GM12872 (cell line): ENCODE data around the gene EIF4E2.

ENCODE experiments used
- TF ChIP-seq, protein P1 (sequence below): IDR thresholded peaks from 3 replicates; pipeline ENCODE4 v1.5.1; 2011; ENCODE audit warnings: low read depth, mild to moderate bottlenecking, low read length, moderate library complexity; ENCODE audit not compliant: insufficient read depth

The EIF4E2 gene, protein sequence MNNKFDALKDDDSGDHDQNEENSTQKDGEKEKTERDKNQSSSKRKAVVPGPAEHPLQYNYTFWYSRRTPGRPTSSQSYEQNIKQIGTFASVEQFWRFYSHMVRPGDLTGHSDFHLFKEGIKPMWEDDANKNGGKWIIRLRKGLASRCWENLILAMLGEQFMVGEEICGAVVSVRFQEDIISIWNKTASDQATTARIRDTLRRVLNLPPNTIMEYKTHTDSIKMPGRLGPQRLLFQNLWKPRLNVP

DNA sequence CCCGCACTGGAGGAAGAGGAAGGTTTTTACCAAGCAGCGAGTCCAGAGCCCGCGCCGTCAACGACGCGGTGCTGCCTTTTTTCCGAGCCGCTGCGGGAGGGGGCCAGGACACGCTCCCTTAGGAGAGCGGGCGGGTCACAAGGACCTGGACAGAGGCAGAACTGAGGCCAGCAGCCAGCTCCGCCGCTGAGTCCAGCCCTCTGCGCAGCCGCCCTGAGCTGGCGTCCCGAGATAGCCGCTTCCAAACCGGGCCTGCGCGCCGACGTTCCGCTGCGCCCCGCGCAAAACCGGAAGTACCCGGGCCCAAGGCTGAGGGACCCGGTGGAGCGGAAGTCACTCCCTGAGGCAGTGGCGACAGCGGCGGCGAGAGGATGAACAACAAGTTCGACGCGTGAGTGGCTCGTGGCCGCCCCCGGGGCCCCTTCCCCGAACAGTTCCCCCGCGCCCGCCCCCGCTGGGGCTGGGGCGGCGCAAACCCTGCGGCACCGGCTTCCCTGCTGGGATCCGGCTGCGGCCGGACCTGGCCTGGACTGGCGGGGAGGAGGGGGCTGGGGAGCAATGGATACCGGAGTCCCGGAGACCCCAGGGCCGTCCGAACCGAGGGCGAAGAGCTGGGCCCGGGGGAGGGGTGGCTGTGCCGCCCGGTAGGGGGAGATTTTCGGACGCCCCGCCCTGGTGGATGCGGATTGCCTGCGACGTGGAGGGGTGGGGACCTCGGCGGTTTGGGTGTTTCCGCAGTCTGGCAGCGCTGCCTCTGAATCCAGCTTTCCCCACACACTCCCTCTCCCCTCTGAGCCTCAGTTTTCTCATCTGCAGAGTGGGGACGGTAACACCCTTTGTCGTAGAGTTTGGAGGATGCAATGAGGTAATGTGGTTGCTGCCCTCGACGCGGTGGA lies at the start of gene EIF4E2, which contains the start of gene TIGD1:
Gene EIF4E2 (plus strand): TSS at position 336 of the 896 bp plus-strand sequence. CDS start 36 bp downstream, at position 372.
Gene TIGD1 (minus strand): TSS at position 204 of the 896 bp plus-strand sequence. CDS start 675 bp downstream, outside the sequence.
- TF ChIP-seq, protein P1, sequence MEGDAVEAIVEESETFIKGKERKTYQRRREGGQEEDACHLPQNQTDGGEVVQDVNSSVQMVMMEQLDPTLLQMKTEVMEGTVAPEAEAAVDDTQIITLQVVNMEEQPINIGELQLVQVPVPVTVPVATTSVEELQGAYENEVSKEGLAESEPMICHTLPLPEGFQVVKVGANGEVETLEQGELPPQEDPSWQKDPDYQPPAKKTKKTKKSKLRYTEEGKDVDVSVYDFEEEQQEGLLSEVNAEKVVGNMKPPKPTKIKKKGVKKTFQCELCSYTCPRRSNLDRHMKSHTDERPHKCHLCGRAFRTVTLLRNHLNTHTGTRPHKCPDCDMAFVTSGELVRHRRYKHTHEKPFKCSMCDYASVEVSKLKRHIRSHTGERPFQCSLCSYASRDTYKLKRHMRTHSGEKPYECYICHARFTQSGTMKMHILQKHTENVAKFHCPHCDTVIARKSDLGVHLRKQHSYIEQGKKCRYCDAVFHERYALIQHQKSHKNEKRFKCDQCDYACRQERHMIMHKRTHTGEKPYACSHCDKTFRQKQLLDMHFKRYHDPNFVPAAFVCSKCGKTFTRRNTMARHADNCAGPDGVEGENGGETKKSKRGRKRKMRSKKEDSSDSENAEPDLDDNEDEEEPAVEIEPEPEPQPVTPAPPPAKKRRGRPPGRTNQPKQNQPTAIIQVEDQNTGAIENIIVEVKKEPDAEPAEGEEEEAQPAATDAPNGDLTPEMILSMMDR: 0 out of 3 replicates have a peak, but pooled peaks have one; percentile 8

DNA sequence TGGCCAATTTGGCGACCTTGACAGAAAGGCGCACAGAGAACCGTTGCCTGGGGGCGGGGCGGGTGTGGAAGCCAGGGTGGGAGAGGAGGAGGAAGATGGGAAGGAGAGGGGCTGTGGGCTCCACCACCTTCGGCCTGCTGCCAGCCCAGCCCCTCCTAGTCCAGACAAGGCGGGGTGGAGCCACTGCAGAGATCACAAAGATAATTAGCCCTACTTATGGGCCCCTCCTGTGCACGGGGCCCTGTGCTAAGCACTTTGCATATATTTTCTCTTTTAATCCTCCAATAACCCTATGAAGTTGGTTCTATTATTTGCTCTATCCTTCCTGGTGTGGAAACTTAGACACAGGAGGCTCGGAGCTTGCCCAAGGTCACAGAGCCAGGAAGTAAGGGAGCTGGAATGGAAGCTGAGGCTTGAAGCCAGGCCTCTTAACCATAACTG lies 49.1 kb upstream of the EIF4E2 start:
- TF ChIP-seq, protein P1: no peak

DNA sequence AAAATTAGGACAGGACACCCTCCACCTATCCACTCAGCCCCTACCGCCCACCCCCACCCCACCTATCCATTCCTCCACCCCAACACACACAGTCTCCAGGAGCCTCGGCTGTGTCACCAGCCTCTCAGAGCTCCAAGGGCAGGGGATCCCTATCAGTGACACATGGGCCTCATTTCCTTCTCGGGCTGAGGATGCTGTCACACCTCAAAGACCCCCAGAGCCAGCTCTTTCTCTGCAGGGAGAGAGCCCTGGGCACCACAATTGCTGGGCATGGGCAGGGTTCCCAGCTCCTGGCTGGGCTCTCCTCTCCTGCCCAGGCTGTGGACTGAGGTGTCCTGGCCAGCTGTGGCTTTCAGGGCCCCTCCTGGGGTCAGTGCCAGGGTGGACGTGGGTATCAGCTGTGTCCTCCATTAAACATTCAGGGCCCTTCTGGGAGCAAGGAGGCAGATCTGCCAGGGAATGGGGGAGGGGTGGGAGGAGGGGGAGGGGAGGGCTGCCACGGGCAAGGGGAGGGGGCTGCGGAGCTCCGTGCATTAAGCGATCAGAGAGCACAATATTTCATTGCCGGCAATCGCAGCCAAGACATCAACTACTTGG lies 48.6 kb upstream of the EIF4E2 start:
- TF ChIP-seq, protein P1: no peak

DNA sequence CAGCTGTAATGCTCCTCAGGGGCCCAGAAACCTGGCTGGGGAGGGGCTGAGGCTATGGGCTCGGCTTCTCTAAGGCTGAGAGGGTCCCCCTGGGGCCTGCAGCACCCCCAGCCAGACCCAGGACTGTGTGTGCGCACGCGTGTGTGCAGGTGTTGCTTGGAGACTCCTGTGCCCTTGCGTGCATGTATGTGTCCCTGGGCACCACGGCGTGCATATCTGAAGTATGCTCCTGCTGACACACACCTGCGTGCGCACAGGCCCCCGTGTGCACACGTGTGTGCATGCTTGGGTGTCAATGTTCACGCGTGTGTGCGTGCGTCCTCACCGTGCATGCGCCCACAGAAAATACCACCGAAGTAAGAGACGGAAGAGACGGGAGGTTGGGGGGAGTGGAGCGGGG lies 48.0 kb upstream of the EIF4E2 start:
- TF ChIP-seq, protein P1: no peak

DNA sequence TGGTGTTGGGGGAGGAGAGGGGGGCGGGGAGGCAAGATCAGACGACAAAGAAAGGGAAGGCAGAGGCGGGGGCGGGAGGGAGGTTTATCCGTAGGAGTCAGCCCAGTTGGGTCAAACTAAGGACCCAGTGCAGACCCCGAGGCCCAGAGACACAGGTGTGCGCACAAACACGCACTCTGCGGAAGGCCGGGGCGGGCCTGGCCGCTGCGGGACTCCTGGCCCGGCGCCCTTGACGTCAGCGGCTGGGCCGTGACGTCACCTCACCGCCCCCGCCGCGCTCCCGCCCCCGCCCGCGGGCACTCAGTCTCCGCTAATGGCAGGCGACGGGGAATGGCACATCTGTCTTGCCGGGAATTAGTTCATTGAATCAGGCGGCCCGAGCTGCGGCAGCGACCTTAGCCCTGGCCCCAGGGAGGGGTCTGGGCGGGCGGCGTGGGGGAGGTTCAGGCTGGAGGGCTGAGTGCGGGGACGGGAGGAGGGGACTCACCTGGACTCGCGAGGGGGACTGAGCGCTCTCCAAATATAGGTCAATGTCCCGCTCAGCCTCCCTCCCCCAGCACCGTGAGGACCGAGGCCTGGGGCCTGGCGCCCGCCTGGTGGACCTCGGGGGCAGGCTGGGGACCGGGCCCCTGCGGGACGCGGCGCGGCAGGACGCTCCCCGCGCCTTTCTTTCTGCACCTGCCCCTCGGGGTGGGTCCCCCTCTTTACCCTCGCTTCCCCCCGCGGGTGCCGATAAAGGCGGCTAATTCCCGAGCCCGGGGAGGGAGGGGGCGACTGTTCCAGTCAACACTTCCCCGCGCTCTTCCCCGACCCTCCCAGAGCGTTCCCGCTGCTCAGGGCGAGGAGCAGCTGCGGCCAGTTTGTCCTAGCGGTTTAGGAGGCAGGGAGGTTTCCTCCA lies 47.3 kb upstream of the EIF4E2 start:
- TF ChIP-seq, protein P1: no peak

DNA sequence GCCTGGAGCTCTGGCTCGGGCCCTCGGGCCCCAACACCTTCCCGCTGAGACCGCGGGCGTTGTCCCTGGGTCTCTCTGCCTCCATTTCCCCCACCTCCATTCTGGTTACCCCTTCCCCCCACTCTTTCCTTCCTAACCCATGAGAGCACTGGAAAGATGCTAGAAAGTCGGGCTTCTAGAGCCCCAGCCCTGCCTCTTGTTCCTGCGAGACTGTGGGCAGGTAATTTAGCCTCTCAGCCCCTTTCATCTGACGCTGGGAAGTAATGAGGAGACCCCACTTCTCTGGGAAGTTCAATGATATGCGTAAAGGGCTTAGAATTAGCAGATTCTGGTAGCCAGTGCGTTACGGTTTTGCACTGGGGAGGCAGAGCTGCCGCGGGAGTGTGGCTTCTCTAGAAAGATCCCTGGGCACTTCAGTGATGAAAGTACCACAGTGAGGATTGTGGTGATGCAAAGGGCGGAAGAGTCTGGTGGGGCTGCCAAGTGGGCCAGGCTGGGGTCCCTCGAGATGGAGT lies 46.6 kb upstream of the EIF4E2 start:
- TF ChIP-seq, protein P1: no peak
